Measurements from ENCODE around the gene GIMD1. TPM values are rescaled to one million over a fixed set of nuclear protein-coding genes. Genes with fewer than 3 reads are reported as not detected.

Gene GIMD1
- total and polyA plus RNA-seq, 7 donors = 0.04 TPM; not detected in 6

- H3K4me3 ChIP-seq = no peak overlapping the region
- peaks cover 0 to 41% of the 10 kb centered on the region in 2 donors for H3K36me3 ChIP-seq (ENCODE audit: insufficient read depth in 1 of 2, low read depth in 1 of 2)
- no peak for TF ChIP-seq CTCF (IDR thresholded peaks at IDR 0.05)
- ATAC-seq (no peak), DNase-seq (no peak)
- no peaks in the 10 kb centered on the region for H3K27me3 ChIP-seq (ENCODE audit: insufficient read depth in 3 of 3, low read length in 2 of 3)
- no peaks in the 10 kb centered on the region for H3K4me1 ChIP-seq
- intact Hi-C loops (cut with DNase I) = no loop called here
- no peak overlapping the region for H3K27ac ChIP-seq
- no peaks in the 10 kb centered on the region for H3K9me3 ChIP-seq
These were observed 17.6 kb downstream of the GIMD1 start for GRCh38 chr4:106351016-106351415.

DNA sequence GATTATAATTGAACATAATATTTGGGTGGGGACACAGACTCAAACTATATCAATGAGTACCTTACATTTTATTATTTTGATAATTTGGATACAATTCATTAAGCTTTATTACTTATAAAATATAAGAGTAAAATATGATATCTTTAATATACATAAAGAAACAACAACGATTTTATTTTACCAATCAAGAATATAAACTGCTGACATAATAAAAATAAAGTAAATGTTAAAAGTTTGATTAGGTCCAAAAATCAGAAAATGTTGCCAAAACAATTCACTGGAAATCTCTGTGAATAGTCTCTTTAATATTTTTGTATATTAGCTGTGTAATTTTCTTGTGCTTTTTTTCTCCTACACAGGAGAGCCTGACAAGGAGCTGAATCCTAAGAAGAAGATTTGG, 21.4 kb downstream of the GIMD1 start:
- Histone ChIP-seq H3K4me3 (no peak overlapping the region), H3K27me3 (ENCODE audit: insufficient read depth in 3 of 3, low read length in 2 of 3) (no peaks in the 10 kb centered on the region), H3K9me3 (no peaks in the 10 kb centered on the region), H3K36me3 (ENCODE audit: insufficient read depth in 1 of 2, low read depth in 1 of 2) (peaks cover 0 to 41% of the 10 kb centered on the region in 2 donors), H3K4me1 (no peaks in the 10 kb centered on the region), H3K27ac (no peak overlapping the region)
- WGBS, 3 donors = 92 to 98% (median 96%) methylated on average over 1 of the region's 1 CpG
- DNase-seq = no peak
- no peak for TF ChIP-seq CTCF (IDR thresholded peaks at IDR 0.05)
- intact Hi-C loops (cut with DNase I) = no loop called here
- no peak for ATAC-seq

DNA sequence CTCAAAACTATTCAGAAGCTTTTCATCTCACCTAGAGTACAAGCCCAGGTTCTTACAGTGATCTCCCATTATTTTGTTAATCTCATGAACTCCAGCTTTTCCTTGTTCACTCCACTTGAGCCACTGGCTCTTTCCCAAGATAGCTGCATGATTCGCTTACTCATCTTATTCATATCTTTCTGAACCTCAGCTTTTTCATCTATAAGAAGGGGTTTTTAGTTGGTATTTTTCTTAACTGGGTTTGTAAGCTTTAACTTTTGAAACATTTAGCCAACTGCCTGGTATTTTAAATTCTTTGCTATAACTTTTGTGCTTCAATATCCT, 24.0 kb downstream of the GIMD1 start:
- Histone ChIP-seq H3K4me3 (no peak overlapping the region), H3K9me3 (peaks cover 6% of the 10 kb centered on the region), H3K27ac (no peak overlapping the region), H3K36me3 (ENCODE audit: insufficient read depth in 1 of 2, low read depth in 1 of 2) (peaks cover 0 to 46% of the 10 kb centered on the region in 2 donors), H3K27me3 (ENCODE audit: insufficient read depth in 3 of 3, low read length in 2 of 3) (no peaks in the 10 kb centered on the region), H3K4me1 (no peaks in the 10 kb centered on the region)
- intact Hi-C loops (cut with DNase I) = no loop called here
- no peak for DNase-seq
- no peak for TF ChIP-seq CTCF (IDR thresholded peaks at IDR 0.05)
- ATAC-seq = no peak
- WGBS, 3 donors = 92 to 93% (median 93%) methylated on average over 1 of the region's 1 CpG

DNA sequence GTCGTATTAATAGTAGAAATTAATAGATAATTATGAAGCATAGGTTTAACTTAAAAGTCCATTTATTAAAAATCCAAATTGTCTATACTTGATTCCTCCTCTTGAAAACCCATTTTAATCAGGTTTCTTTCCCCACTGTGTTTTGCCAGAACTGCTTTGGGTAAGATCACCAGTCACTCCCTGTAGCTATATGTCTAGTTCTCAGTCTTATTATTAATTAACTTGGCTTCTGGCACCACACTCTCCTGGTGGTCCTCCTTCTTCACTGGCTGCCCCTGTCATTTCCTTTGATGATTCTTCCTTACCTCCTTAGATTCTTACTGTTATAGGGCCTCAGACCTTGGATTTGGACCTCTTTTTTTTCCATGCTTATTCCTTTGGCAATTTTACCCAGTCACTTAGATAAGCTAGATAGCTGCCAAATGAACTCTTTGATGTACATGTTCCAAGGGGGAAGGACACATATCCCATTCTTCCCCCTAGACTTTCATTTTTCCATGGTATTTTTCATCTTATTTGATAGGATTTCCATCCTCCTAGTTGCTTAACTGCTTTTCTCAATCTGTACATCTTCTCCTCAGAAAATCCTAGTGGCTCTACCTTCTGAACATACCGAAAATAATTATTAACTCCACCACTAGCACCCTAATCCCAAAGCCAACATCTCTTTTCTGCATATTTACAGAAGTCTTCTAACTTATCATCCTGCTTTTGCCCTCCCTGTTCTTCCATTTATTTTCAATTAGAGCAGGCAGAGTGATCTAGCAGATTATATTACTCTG, 24.5 kb downstream of the GIMD1 start:
- DNase-seq = no peak
- H3K4me1 ChIP-seq = no peaks in the 10 kb centered on the region
- H3K4me3 ChIP-seq = no peak overlapping the region
- no peak for ATAC-seq
- intact Hi-C loops (cut with DNase I) = no loop called here
- H3K36me3 ChIP-seq (ENCODE audit: insufficient read depth in 1 of 2, low read depth in 1 of 2) = peaks cover 0 to 45% of the 10 kb centered on the region in 2 donors
- H3K27me3 ChIP-seq (ENCODE audit: insufficient read depth in 3 of 3, low read length in 2 of 3) = no peaks in the 10 kb centered on the region
- H3K9me3 ChIP-seq = peaks cover 6% of the 10 kb centered on the region
- TF ChIP-seq CTCF (IDR thresholded peaks at IDR 0.05) = no peak
- WGBS, 3 donors = 96 to 100% (median 96%) methylated on average over 2 of the region's 2 CpGs
- no peak overlapping the region for H3K27ac ChIP-seq

DNA sequence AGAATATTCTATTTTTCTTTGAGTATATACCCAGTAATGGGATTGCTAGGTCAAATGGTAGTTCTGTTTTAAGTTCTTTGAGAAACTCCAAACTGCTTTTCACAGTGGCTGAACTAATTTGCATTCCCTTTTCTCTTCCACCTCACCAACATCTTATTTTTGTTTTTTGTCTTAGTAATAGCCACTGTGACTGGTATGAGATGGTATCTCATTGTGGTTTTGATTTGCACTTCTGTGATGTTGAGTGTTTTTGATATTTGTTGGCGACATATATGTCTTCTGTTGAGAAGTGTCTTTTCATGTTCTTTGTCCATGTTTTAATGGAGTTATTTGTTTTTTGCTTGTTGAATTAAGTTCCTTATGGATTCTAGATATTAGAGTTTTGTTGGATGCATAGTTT, 27.8 kb downstream of the GIMD1 start:
- Histone ChIP-seq H3K36me3 (ENCODE audit: insufficient read depth in 1 of 2, low read depth in 1 of 2) (peaks cover 8 to 49% of the 10 kb centered on the region in 2 donors), H3K27me3 (ENCODE audit: insufficient read depth in 3 of 3, low read length in 2 of 3) (no peaks in the 10 kb centered on the region), H3K27ac (no peak overlapping the region), H3K4me3 (no peak overlapping the region), H3K9me3 (peaks cover 6% of the 10 kb centered on the region), H3K4me1 (no peaks in the 10 kb centered on the region)
- 90 to 97% (median 97%) methylated on average over 1 of the region's 1 CpG for WGBS, 3 donors
- intact Hi-C loops (cut with DNase I) = no loop called here
- ATAC-seq (no peak), DNase-seq (no peak)
- TF ChIP-seq CTCF (IDR thresholded peaks at IDR 0.05) = no peak

Data from psoas muscle (tissue), 8 donors.